DOHH2 (cell line): ENCODE measurements around the gene ACTBL2.

Experiments
- H3F3A ChIP-seq: fragments of 200-600 bp; sonication (generic), shearing (Covaris generic); 2 replicates; pipeline ENCODE4 v1.6.0; 2016; ENCODE audit warnings: antibody characterized with exemption, mild to moderate bottlenecking; ENCODE audit not compliant: control insufficient read depth, insufficient read depth
- H3K27ac ChIP-seq: fragments of 200-600 bp; sonication (generic); 2 replicates; pipeline ENCODE4 v1.5.1; 2014; ENCODE audit warnings: low read depth, mild to moderate bottlenecking, low read length, moderate library complexity
- H3K27me3 ChIP-seq: fragments of 200-600 bp; sonication (generic); 2 replicates; pipeline ENCODE4 v1.6.1; 2014; ENCODE audit warnings: mild to moderate bottlenecking, low read length, mixed read lengths; ENCODE audit not compliant: control insufficient read depth
- H3K36me3 ChIP-seq: fragments of 200-600 bp; sonication (generic); 2 replicates; pipeline ENCODE4 v1.6.1; 2014; ENCODE audit warnings: mild to moderate bottlenecking, low read length, moderate library complexity, mixed read lengths; ENCODE audit not compliant: control insufficient read depth
- H3K4me1 ChIP-seq: fragments of 200-600 bp; sonication (generic); 2 replicates; pipeline ENCODE4 v1.6.1; 2014; ENCODE audit warnings: mild to moderate bottlenecking, low read length, mixed read lengths; ENCODE audit not compliant: control insufficient read depth
- H3K4me2 ChIP-seq: fragments of 200-600 bp; sonication (generic); 2 replicates; pipeline ENCODE4 v1.6.0; 2014; ENCODE audit warnings: mild to moderate bottlenecking, low read length, moderate library complexity
- H3K4me3 ChIP-seq: fragments of 200-600 bp; sonication (generic); 2 replicates; pipeline ENCODE4 v1.5.1; 2014; ENCODE audit warnings: mild to moderate bottlenecking, low read length, mixed read lengths
- H3K79me2 ChIP-seq: fragments of 200-600 bp; sonication (generic); 2 replicates; pipeline ENCODE4 v1.6.1; 2014; ENCODE audit warnings: mild to moderate bottlenecking, low read length, mixed read lengths; ENCODE audit not compliant: control insufficient read depth
- H3K9me2 ChIP-seq: fragments of 200-600 bp; sonication (generic); replicated peaks from 2 replicates; pipeline ENCODE4 v1.6.1; 2014; ENCODE audit warnings: mild to moderate bottlenecking, low read length, mixed read lengths; ENCODE audit not compliant: control insufficient read depth
- H3K9me3 ChIP-seq: fragments of 200-600 bp; sonication (generic); 2 replicates; pipeline ENCODE4 v1.6.1; 2014; ENCODE audit warnings: antibody characterized with exemption, low read length, mixed read lengths; ENCODE audit not compliant: control insufficient read depth, insufficient read depth
- H4K20me1 ChIP-seq: fragments of 200-600 bp; sonication (generic); 2 replicates; pipeline ENCODE4 v1.6.0; 2014; ENCODE audit warnings: low read depth, mild to moderate bottlenecking, antibody characterized with exemption, low read length, moderate library complexity; ENCODE audit not compliant: control insufficient read depth, insufficient read depth
- CTCF ChIP-seq: fragments of 200-600 bp; sonication (generic); IDR thresholded peaks from one replicate; pipeline ENCODE4 v1.5.1; 2014; ENCODE audit warnings: antibody characterized with exemption, mild to moderate bottlenecking, low read depth, low read length; ENCODE audit not compliant: poor library complexity, severe bottlenecking
- EZH2phosphoT487 ChIP-seq: fragments of 200-600 bp; sonication (generic); IDR thresholded peaks from 2 replicates; pipeline ENCODE4 v1.6.1; 2017; ENCODE audit warnings: borderline replicate concordance, mild to moderate bottlenecking, antibody characterized with exemption, low read length, moderate library complexity, mixed read lengths

The ACTBL2 gene

GRCh38 chr5:57450991-57451876, 31.4 kb downstream of the ACTBL2 start:
- TF ChIP-seq EZH2phosphoT487, result no peak
- no peak for TF ChIP-seq CTCF
- Histone ChIP-seq H3F3A (no peaks in the 10 kb centered on the region), H3K9me3 (no peaks in the 10 kb centered on the region), H3K79me2 (no peaks in the 10 kb centered on the region), H3K4me3 (no peak overlapping the region), H4K20me1 (no peaks in the 10 kb centered on the region), H3K9me2 (no peaks in the 10 kb centered on the region), H3K4me2 (no peak overlapping the region), H3K36me3 (no peaks in the 10 kb centered on the region), H3K27ac (no peak overlapping the region), H3K27me3 (no peaks in the 10 kb centered on the region), H3K4me1 (no peaks in the 10 kb centered on the region)

- H3K9me3 ChIP-seq, result no peaks in the 10 kb centered on the region
- peaks cover under 1% of the 10 kb centered on the region; the same call in 1 of the 2 replicates for H3K27me3 ChIP-seq
- H3K36me3 ChIP-seq, result no peaks in the 10 kb centered on the region
- no peaks in the 10 kb centered on the region for H3K9me2 ChIP-seq
- H3K4me2 ChIP-seq, result no peak overlapping the region
- no peaks in the 10 kb centered on the region for H3K4me1 ChIP-seq
- no peak overlapping the region for H3K27ac ChIP-seq
- H3K4me3 ChIP-seq, result no peak overlapping the region
- no peaks in the 10 kb centered on the region for H3F3A ChIP-seq
- H3K79me2 ChIP-seq, result no peaks in the 10 kb centered on the region
- H4K20me1 ChIP-seq, result no peaks in the 10 kb centered on the region
- TF ChIP-seq EZH2phosphoT487 (no peak), CTCF (no peak)
Observed at GRCh38 chr5:57448751-57449150, 33.9 kb downstream of the ACTBL2 start.

GRCh38 chr5:57448287-57448686, 34.3 kb downstream of the ACTBL2 start:
- H3K4me1 ChIP-seq, result no peaks in the 10 kb centered on the region
- no peak overlapping the region for H3K4me3 ChIP-seq
- TF ChIP-seq EZH2phosphoT487 (no peak), CTCF (no peak)
- no peaks in the 10 kb centered on the region for H3K79me2 ChIP-seq
- no peak overlapping the region for H3K4me2 ChIP-seq
- no peaks in the 10 kb centered on the region for H3K36me3 ChIP-seq
- peaks cover 4% of the 10 kb centered on the region for H3K27me3 ChIP-seq
- H3K27ac ChIP-seq, result no peak overlapping the region
- H3K9me2 ChIP-seq, result no peaks in the 10 kb centered on the region
- no peaks in the 10 kb centered on the region for H3K9me3 ChIP-seq
- H3F3A ChIP-seq, result no peaks in the 10 kb centered on the region
- no peaks in the 10 kb centered on the region for H4K20me1 ChIP-seq
